ENCODE measurements around the gene IFI30. TPM values are rescaled to one million over a fixed set of nuclear protein-coding genes. Genes with fewer than 3 reads are reported as not detected.
A peak's percentile ranks its signal among the peaks of the same experiment; 100 is the strongest.

The IFI30 gene
- total RNA-seq, 1 experiment from 2014 or later, result 23.6 TPM

DNA sequence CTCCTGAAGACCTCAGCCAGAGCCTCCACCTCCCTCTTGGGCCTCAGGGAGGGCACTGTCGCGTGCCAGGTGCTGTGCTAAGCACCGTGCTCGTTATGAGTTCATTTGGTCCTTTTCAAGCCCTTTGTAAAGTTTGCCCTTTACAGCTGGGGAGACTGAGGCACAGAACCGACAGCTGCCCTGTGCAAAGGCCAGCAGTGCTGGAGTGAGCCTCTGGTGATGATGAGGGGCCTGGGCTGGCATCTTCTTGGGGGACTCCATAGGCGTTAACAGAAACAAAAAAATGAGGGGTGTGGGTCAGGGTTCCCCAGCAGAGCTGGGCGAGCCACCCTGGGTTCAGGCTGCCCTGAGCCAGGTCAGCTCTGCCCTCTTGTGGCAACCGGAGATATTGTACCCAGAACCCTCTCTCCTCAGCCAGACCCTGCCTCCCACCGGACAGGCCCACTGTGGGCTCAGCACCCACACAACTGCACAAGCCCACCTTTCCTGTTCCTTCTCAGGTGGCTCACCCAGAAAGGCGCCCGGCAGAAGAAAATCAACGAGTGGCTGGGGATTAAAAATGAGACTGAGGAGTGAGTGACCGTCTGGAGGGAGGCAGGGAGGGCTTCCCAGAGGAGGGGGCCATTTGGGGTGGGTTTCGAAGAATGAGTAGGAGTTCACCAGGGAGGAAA, 5.5 kb upstream of the IFI30 start:
- Histone ChIP-seq H3K79me1 (ENCODE audit: insufficient read depth, low read depth, low read length, poor library complexity, severe bottlenecking) (no peaks in the 10 kb centered on the region), H2AK5ac (ENCODE audit: insufficient read length, low read length) (no peak overlapping the region), H3K14ac (ENCODE audit: insufficient read depth, low read length) (no peak overlapping the region), H2AFZ (ENCODE audit: low read length) (no peak overlapping the region), H2BK12ac (ENCODE audit: insufficient read length, low read depth, low read length) (no peak overlapping the region), H3K79me2 (ENCODE audit: insufficient read depth, low read length) (no peaks in the 10 kb centered on the region), H3K4me2 (ENCODE audit: insufficient read depth, insufficient read length, low read length) (no peak overlapping the region), H4K5ac (ENCODE audit: insufficient read length, low read depth, low read length) (no peak overlapping the region), H3K27me3 (ENCODE audit: insufficient read depth, low read length) (no peaks in the 10 kb centered on the region), H3K9ac (ENCODE audit: extremely low read depth, insufficient read length, low read length) (no peak overlapping the region), H3K4me1 (ENCODE audit: insufficient read depth, low read length) (no peaks in the 10 kb centered on the region), H2BK20ac (ENCODE audit: low read depth, low read length, poor library complexity, severe bottlenecking) (no peak overlapping the region), H4K20me1 (ENCODE audit: control insufficient read depth, insufficient read depth, insufficient read length) (no peaks in the 10 kb centered on the region), H3K27ac (ENCODE audit: insufficient read length, low read depth, low read length) (no peak overlapping the region), H2BK120ac (ENCODE audit: low read depth, low read length, poor library complexity, severe bottlenecking) (no peak overlapping the region), H3K18ac (ENCODE audit: insufficient read length, low read depth, low read length) (no peak overlapping the region), H2BK5ac (ENCODE audit: insufficient read length, low read length) (no peak overlapping the region), H3K9me3 (ENCODE audit: control insufficient read depth, low read depth, low read length) (no peaks in the 10 kb centered on the region), H3K4ac (ENCODE audit: low read depth, low read length) (no peak overlapping the region), H3K23ac (ENCODE audit: insufficient read length, low read depth, low read length) (no peak overlapping the region), H2BK15ac (ENCODE audit: low read depth, low read length) (no peak overlapping the region), H3T11ph (ENCODE audit: low read length) (no peak overlapping the region), H3K23me2 (ENCODE audit: insufficient read length, low read depth, low read length, poor library complexity, severe bottlenecking) (no peaks in the 10 kb centered on the region), H4K8ac (replicated peaks; ENCODE audit: insufficient read length, low read depth, low read length) (no peak overlapping the region), H3K56ac (ENCODE audit: insufficient read length, low read depth, low read length) (no peak overlapping the region), H4K91ac (ENCODE audit: insufficient read length, low read depth, low read length) (no peak overlapping the region)
- Mint-ChIP-seq H3K4me3 (peak overlapping the region in 1 of 2 experiments; percentile 55; a peak in 1 of 5 replicates), H3K9me3 (no peaks in the 10 kb centered on the region), H3K27me3 (ENCODE audit: low read depth) (no peaks in the 10 kb centered on the region), H3K4me1 (peaks cover 2 to 4% of the 10 kb centered on the region in 2 experiments; a peak in 1 of 4 replicates), H3K27ac (no peak overlapping the region; a peak in 2 of 7 replicates), H3K36me3 (ENCODE audit: insufficient read depth in 1 of 3, low read depth in 3 of 3) (peaks cover 28 to 62% (median 62%) of the 10 kb centered on the region in 3 experiments)
- WGBS (ENCODE audit: extremely low coverage, insufficient read length, low lambda C conversion rate), result no CpG with 5 or more reads among the region's 14 CpGs
- TF ChIP-seq, protein P1, sequence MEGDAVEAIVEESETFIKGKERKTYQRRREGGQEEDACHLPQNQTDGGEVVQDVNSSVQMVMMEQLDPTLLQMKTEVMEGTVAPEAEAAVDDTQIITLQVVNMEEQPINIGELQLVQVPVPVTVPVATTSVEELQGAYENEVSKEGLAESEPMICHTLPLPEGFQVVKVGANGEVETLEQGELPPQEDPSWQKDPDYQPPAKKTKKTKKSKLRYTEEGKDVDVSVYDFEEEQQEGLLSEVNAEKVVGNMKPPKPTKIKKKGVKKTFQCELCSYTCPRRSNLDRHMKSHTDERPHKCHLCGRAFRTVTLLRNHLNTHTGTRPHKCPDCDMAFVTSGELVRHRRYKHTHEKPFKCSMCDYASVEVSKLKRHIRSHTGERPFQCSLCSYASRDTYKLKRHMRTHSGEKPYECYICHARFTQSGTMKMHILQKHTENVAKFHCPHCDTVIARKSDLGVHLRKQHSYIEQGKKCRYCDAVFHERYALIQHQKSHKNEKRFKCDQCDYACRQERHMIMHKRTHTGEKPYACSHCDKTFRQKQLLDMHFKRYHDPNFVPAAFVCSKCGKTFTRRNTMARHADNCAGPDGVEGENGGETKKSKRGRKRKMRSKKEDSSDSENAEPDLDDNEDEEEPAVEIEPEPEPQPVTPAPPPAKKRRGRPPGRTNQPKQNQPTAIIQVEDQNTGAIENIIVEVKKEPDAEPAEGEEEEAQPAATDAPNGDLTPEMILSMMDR (conservative IDR thresholded peaks at IDR 0.05), result peak; percentile 85
- DNase-seq, result no peak
